ENCODE results near the gene MROH9. TPM values are rescaled to one million over a fixed set of nuclear protein-coding genes. Genes with fewer than 3 reads are reported as not detected.

The MROH9 gene
- total and polyA plus RNA-seq, 2 of the 8 experiments (the other 6 are each of a cell fraction or from before 2014, with no cell fraction given): not detected

DNA sequence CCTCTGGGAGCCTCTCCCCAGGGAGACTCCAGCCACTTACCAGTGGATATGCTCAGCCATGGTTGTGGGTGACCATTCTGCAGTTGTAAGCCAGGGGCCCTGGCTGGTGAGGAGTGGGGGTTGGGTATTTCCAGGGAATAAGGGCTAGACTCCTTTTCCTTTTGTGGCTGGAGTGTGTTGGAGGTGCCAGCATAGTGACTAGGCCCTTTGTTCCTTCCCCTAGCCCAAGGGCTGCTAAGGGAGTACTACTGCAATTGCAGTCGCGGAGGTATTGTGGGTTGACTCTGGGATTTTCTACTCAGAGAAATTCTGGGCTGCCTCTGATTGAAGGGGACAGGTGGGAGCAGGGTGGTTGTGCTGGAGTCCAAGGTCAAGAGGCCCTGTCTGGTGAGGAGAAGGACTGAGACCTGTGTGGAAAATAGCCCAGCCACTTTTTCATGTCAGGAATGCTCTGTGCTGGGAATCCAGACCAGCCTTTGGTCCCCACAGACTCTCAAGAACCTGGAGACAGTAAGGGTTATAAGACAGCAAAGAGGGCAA lies 43.1 kb downstream of the MROH9 start:
- H3K9ac ChIP-seq (replicated peaks in 1 of 4; ENCODE audit: extremely low read depth in 1 of 4, low read depth in 3 of 4, low read length in 3 of 4): no peak overlapping the region
- no peaks in the 10 kb centered on the region for H3K36me3 ChIP-seq (ENCODE audit: control insufficient read depth in 2 of 4, insufficient read depth in 4 of 4, low read length in 3 of 4)
- H3K56ac ChIP-seq (replicated peaks; ENCODE audit: insufficient read length, low read depth, low read length): no peak overlapping the region
- no peaks in the 10 kb centered on the region for H4K20me1 ChIP-seq (replicated peaks in 1 of 2; ENCODE audit: control insufficient read depth in 1 of 2, insufficient read depth in 2 of 2, low read length in 2 of 2)
- ChIA-PET CTCF (ENCODE audit: partially characterized antibody) (interaction anchor here (1.1 to 2.9 kb wide), 2 partner anchors 11 to 13 kb away, joined by 3 to 20 read pairs; no protein-coding TSS in a partner anchor), POLR2A (ENCODE audit: partially characterized antibody) (no interaction called here)
- TF ChIP-seq, protein P1, sequence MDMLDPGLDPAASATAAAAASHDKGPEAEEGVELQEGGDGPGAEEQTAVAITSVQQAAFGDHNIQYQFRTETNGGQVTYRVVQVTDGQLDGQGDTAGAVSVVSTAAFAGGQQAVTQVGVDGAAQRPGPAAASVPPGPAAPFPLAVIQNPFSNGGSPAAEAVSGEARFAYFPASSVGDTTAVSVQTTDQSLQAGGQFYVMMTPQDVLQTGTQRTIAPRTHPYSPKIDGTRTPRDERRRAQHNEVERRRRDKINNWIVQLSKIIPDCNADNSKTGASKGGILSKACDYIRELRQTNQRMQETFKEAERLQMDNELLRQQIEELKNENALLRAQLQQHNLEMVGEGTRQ (IDR thresholded peaks at IDR 0.05; ENCODE audit: low read length): no peak
- TF ChIP-seq RFX5 (IDR thresholded peaks at IDR 0.05; ENCODE audit: borderline replicate concordance, low read depth, low read length) (no peak), SAP30 (IDR thresholded peaks at IDR 0.05; ENCODE audit: insufficient read depth, insufficient replicate concordance, low read length) (no peak)
- no peaks in the 10 kb centered on the region for H3K79me1 ChIP-seq (ENCODE audit: low read depth, low read length)
- FAIRE-seq (no peak), DNase-seq (ENCODE audit: low read depth in 1 of 2, low spot score in 2 of 2) (no peak)
- WGBS, 2 experiments (ENCODE audit: extremely low coverage in 1 of 2, insufficient coverage in 1 of 2, insufficient read length in 1 of 2, insufficient replicate concordance in 2 of 2, low coverage in 1 of 2, low lambda C conversion rate in 2 of 2, missing lambda C conversion rate in 1 of 2): 100% methylated on average over 2 of the region's 2 CpGs; no CpG with 5 or more reads in 1 of the 2 experiments
- H3K23ac ChIP-seq (ENCODE audit: insufficient read length): no peak overlapping the region
- H2BK20ac ChIP-seq (ENCODE audit: low read length): no peak overlapping the region
- H3K14ac ChIP-seq (ENCODE audit: insufficient read length): no peak overlapping the region
- H2AFZ ChIP-seq (ENCODE audit: low read length): no peak overlapping the region
- no peak overlapping the region for H4K5ac ChIP-seq (ENCODE audit: insufficient read length, low read depth, low read length)
- H2BK15ac ChIP-seq (ENCODE audit: low read length): no peak overlapping the region
- H4K91ac ChIP-seq (replicated peaks; ENCODE audit: insufficient read length, low read length): no peak overlapping the region
- no peak overlapping the region for H3K4me3 ChIP-seq (ENCODE audit: extremely low read depth in 1 of 4, insufficient read depth in 2 of 4, low read depth in 3 of 4, low read length in 4 of 4)
- no peak overlapping the region for H2BK12ac ChIP-seq (ENCODE audit: low read depth, low read length)
- 0 out of 2 replicates have a peak overlapping the region, but pooled peaks have one; percentile 5 for H4K8ac ChIP-seq (ENCODE audit: extremely low read depth, insufficient read depth, low read length)
- H3K27me3 ChIP-seq (replicated peaks in 1 of 4; ENCODE audit: control insufficient read depth in 3 of 4, extremely low read depth in 1 of 4, insufficient read depth in 3 of 4, low read length in 3 of 4): no peaks in the 10 kb centered on the region
- no peak overlapping the region for H2BK120ac ChIP-seq (replicated peaks; ENCODE audit: low read depth, low read length)
- no peak overlapping the region for H3K18ac ChIP-seq (ENCODE audit: extremely low read depth, low read length)
- no peaks in the 10 kb centered on the region for H3K9me3 ChIP-seq (ENCODE audit: insufficient read depth in 2 of 2, low read depth in 1 of 2, low read length in 1 of 2)
- no peak overlapping the region for H2BK5ac ChIP-seq (ENCODE audit: low read depth, low read length)
- H3K27ac ChIP-seq (ENCODE audit: low read depth, low read length): no peak overlapping the region
- H3K23me2 ChIP-seq (ENCODE audit: low read depth, low read length): 0 out of 2 replicates have a peak, but pooled peaks cover 1% of the 10 kb centered on the region
- no peak overlapping the region for H3K4ac ChIP-seq (replicated peaks; ENCODE audit: insufficient read length, low read depth, low read length)
- no peaks in the 10 kb centered on the region for H3K4me1 ChIP-seq (replicated peaks in 1 of 4; ENCODE audit: control insufficient read depth in 3 of 4, insufficient read depth in 4 of 4, low read length in 3 of 4)
- no peak overlapping the region for H2AK5ac ChIP-seq (ENCODE audit: low read depth, low read length)
- no peak overlapping the region for H3K4me2 ChIP-seq (ENCODE audit: insufficient read depth in 1 of 2, low read depth in 2 of 2, low read length in 2 of 2)
- no peaks in the 10 kb centered on the region for H3K79me2 ChIP-seq (ENCODE audit: control insufficient read depth in 1 of 2, insufficient read depth in 2 of 2, low read length in 2 of 2)
